Stimulated activated CD4-positive, alpha-beta T cell treated with anti-CD3 and anti-CD28 coated beads, Interleukin-15, amount 100 ng/mL, for 1 hour (primary cell): ENCODE results near the gene FAM240A.

Experiments used
- DNase-seq, 2 donors: peaks; one replicate each; pipeline ENCODE4 v3.0.0-alpha.2; 2020; ENCODE audit warnings: low read depth in 1 of 2, low spot score in 1 of 2

FAM240A gene

GRCh38 chr3:46673151-46674030, 61.1 kb downstream of the FAM240A start:
- DNase-seq: no peak

- DNase-seq: no peak
Measured at GRCh38 chr3:46674031-46674845, 61.9 kb downstream of the FAM240A start.

- DNase-seq: no peak
Measured at GRCh38 chr3:46675426-46675825, 63.1 kb downstream of the FAM240A start.
